Endothelial cell of umbilical vein (primary cell): ENCODE data around the gene PSMG2. TPM values are rescaled to one million over a fixed set of nuclear protein-coding genes. Genes with fewer than 3 reads are reported as not detected.

Experiments used
- BruUV-seq: library from RNA; stranded (reverse); fragments of 400-500 nt; replicated peaks from 2 replicates; lab custom pipeline; 2021; lab: Mats Ljungman, UMichigan
- CTCF ChIA-PET: fragments of 300-600, 350-600 bp; sonication (Branson Sonifier 250); formaldehyde crosslinking; loops from one replicate; lab custom pipeline; 2021; ENCODE audit warnings: antibody characterized with exemption, inconsistent platforms; lab: Charles Lee
- POLR2A ChIA-PET: fragments of 300-600, 350-600 bp; sonication (Branson Sonifier 250); formaldehyde crosslinking; loops from one replicate; lab custom pipeline; 2021; ENCODE audit warnings: antibody characterized with exemption, inconsistent platforms; lab: Charles Lee
- DNase-seq: peaks from one replicate; pipeline ENCODE4 v3.0.0-alpha.2; 2011; ENCODE audit warnings: low read depth, low spot score
- FAIRE-seq: peaks from 2 replicates; lab custom pipeline; 2011; peaks lifted over from hg19 to GRCh38; lab: Jason Lieb, UNC
- H2AFZ ChIP-seq: 2 replicates; pipeline ENCODE4 v1.6.0; 2012; ENCODE audit warnings: low read depth, low read length, control low read depth, inconsistent platforms
- H3K27ac ChIP-seq: 2 replicates; pipeline ENCODE4 v1.5.1; 2011; ENCODE audit warnings: low read depth, mild to moderate bottlenecking, control low read depth, low read length, moderate library complexity; ENCODE audit not compliant: insufficient read depth
- H3K27me3 ChIP-seq, 2 experiments: 2 replicates each; pipeline versions ENCODE4 v1.6.0 to v1.6.1; 2011; ENCODE audit warnings: low read length in 2 of 2, mixed read lengths in 1 of 2; ENCODE audit not compliant: control insufficient read depth in 2 of 2, insufficient read depth in 2 of 2
- H3K36me3 ChIP-seq, 2 experiments: 2 replicates in 1 of 2; 3 replicates in 1 of 2; pipeline ENCODE4 v1.5.1; 2011; ENCODE audit warnings: low read length in 2 of 2, mild to moderate bottlenecking in 1 of 2, moderate library complexity in 1 of 2; ENCODE audit not compliant: control insufficient read depth in 2 of 2, insufficient read depth in 2 of 2; ENCODE audit errors: extremely low read depth in 1 of 2
- H3K4me1 ChIP-seq: 3 replicates; pipeline ENCODE4 v1.5.1; 2011; ENCODE audit warnings: mild to moderate bottlenecking, low read length; ENCODE audit not compliant: control insufficient read depth, insufficient read depth; ENCODE audit errors: extremely low read depth
- H3K4me2 ChIP-seq: 2 replicates; pipeline ENCODE4 v1.6.1; 2011; ENCODE audit warnings: low read length, control low read depth, mixed read lengths; ENCODE audit not compliant: insufficient read depth
- H3K4me3 ChIP-seq, 3 experiments: fragments of 200-600 bp in 1 of 3; sonication (generic), shearing (Covaris generic) in 1 of 3; replicated peaks in 1 of 3; 2 replicates each; pipeline ENCODE4 v1.5.1; 2011 to 2016; ENCODE audit warnings: control low read depth in 3 of 3, low read length in 3 of 3, mild to moderate bottlenecking in 2 of 3, inconsistent platforms in 1 of 3, low read depth in 1 of 3, moderate library complexity in 1 of 3; ENCODE audit not compliant: insufficient read depth in 1 of 3
- H3K79me2 ChIP-seq: 2 replicates; pipeline ENCODE4 v1.6.0; 2012; ENCODE audit warnings: low read length, inconsistent platforms; ENCODE audit not compliant: control insufficient read depth, insufficient read depth
- H3K9ac ChIP-seq: replicated peaks from 2 replicates; pipeline ENCODE3; 2011; ENCODE audit warnings: low read length, control low read depth; ENCODE audit not compliant: insufficient read depth; ENCODE audit errors: extremely low read depth
- H3K9me1 ChIP-seq: replicated peaks from 3 replicates; pipeline ENCODE4 v1.6.0; 2011; ENCODE audit warnings: mild to moderate bottlenecking, low read length; ENCODE audit not compliant: control insufficient read depth, insufficient read depth; ENCODE audit errors: extremely low read depth
- H3K9me3 ChIP-seq: replicated peaks from 2 replicates; pipeline ENCODE4 v1.5.1; 2012; ENCODE audit warnings: low read length, inconsistent platforms; ENCODE audit not compliant: control insufficient read depth, insufficient read depth
- H4K20me1 ChIP-seq: replicated peaks from 2 replicates; pipeline ENCODE3; 2011; ENCODE audit warnings: mild to moderate bottlenecking, low read length; ENCODE audit not compliant: control insufficient read depth, insufficient read depth; ENCODE audit errors: extremely low read depth
- CTCF ChIP-seq, 2 donors: IDR thresholded peaks; 1 replicate in 1 of 2; 2 replicates in 1 of 2; pipeline ENCODE4 v1.5.1; 2011; ENCODE audit warnings: low read length in 2 of 2, mild to moderate bottlenecking in 2 of 2, moderate library complexity in 2 of 2, control low read depth in 1 of 2, inconsistent platforms in 1 of 2, low read depth in 1 of 2; ENCODE audit not compliant: insufficient read depth in 1 of 2; ENCODE audit errors: extremely low read depth in 1 of 2
- EZH2 ChIP-seq: IDR thresholded peaks from 2 replicates; pipeline ENCODE4 v1.6.1; 2012; ENCODE audit warnings: borderline replicate concordance, low read depth, mild to moderate bottlenecking, moderate library complexity, low read length, inconsistent platforms; ENCODE audit not compliant: severe bottlenecking
- GATA2 ChIP-seq: IDR thresholded peaks from 2 replicates; pipeline ENCODE4 v1.7.0; 2011; ENCODE audit warnings: low read depth, mild to moderate bottlenecking, moderate library complexity, mixed read lengths, low read length; ENCODE audit not compliant: insufficient read length, insufficient read depth
- JUN ChIP-seq: IDR thresholded peaks from 2 replicates; pipeline ENCODE4 v1.6.1; 2011; ENCODE audit warnings: borderline replicate concordance, low read depth; ENCODE audit not compliant: insufficient read length, insufficient read depth
- MYC ChIP-seq: IDR thresholded peaks from one replicate; pipeline ENCODE4 v1.6.1; 2011; ENCODE audit warnings: mild to moderate bottlenecking, low read depth, low read length
- POLR2A ChIP-seq: IDR thresholded peaks from 2 replicates; pipeline ENCODE4 v1.6.1; 2012; ENCODE audit warnings: low read depth, mild to moderate bottlenecking, control low read depth, low read length
- POLR2AphosphoS5 ChIP-seq: IDR thresholded peaks from 2 replicates; pipeline ENCODE4 v1.6.1; 2012; ENCODE audit warnings: low read depth, mild to moderate bottlenecking, control low read depth, low read length, moderate library complexity; ENCODE audit not compliant: insufficient read depth
- dilution Hi-C: fragments of 300-500 bp; cut with MboI; formaldehyde crosslinking; loops from one replicate; pipeline ENCODE4 v1.15.0; 2019; ENCODE audit warnings: low sequenced_read_pairs; ENCODE audit not compliant: extremely low pct_ligation_motif_present
- intact Hi-C: fragments of 100-400 bp; cut with micrococcal nuclease; formaldehyde crosslinking; loops from one replicate; pipeline ENCODE4 v1.10.0; 2022
- polyA plus RNA-seq, 4 experiments: library from polyadenylated mRNA; depleted of rRNA in 3 of 4; stranded (reverse) in 3 of 4; unstranded in 1 of 4; fragments of >200 nt; gene quantifications; 2 replicates each; pipeline versions ENCODE4 v1.2.1 to v1.2.3, GENCODE V29; 2011 to 2012; ENCODE audit warnings: missing spikeins in 1 of 4
- total RNA-seq: library from RNA; stranded (reverse); gene quantifications from 2 replicates; pipeline ENCODE4 v1.2.3, GENCODE V29; 2021

Gene PSMG2
- total and polyA plus RNA-seq, 2 donors (not counting 3 experiments of a cell fraction or from before 2014, with no cell fraction given) = 42.0 to 71.0 TPM

- H3K9me3 ChIP-seq = no peaks in the 10 kb centered on the region
- ChIA-PET POLR2A (no interaction called here), CTCF (interaction anchor here (0.8 to 7.9 kb wide), 15 partner anchors 11 to 433 kb away, joined by 3 to 124 read pairs (median 3); partner anchors contain the start of gene PTPN2)
- H3K27me3 ChIP-seq = no peaks in the 10 kb centered on the region
- H3K4me2 ChIP-seq = no peak overlapping the region
- H2AFZ ChIP-seq = no peak overlapping the region
- no peak for TF ChIP-seq POLR2A
- TF ChIP-seq EZH2 = no peak
- no peak for TF ChIP-seq JUN
- TF ChIP-seq CTCF (IDR thresholded peaks at IDR 0.05; ENCODE audit: extremely low read depth in 1 of 2, insufficient read depth in 1 of 2, low read depth in 1 of 2, low read length in 2 of 2) = peak; percentile 76 to 80
- no peak for TF ChIP-seq MYC
- TF ChIP-seq GATA2 = no peak
- no peak for TF ChIP-seq POLR2AphosphoS5
- H3K9ac ChIP-seq = no peak overlapping the region
- dilution Hi-C loops = no loop called here
- H4K20me1 ChIP-seq = no peaks in the 10 kb centered on the region
- no peaks in the 10 kb centered on the region for H3K79me2 ChIP-seq
- no peak overlapping the region for H3K27ac ChIP-seq
- no peak overlapping the region for H3K4me3 ChIP-seq
- DNase-seq = peak; percentile 81
- H3K4me1 ChIP-seq = no peaks in the 10 kb centered on the region
- intact Hi-C loops = loop anchor here (1.0 to 5.0 kb wide), 5 partner anchors 167 to 905 kb away; no protein-coding TSS in a partner anchor
- FAIRE-seq = peak; percentile 86
- H3K36me3 ChIP-seq = peaks cover 7 to 8% of the 10 kb centered on the region in 2 experiments
- no peaks in the 10 kb centered on the region for H3K9me1 ChIP-seq
- no TSS peak for BruUV-seq
Observed at GRCh38 chr18:12726774-12727550, 24.1 kb downstream of the PSMG2 start.
